Stomach (tissue), 19 donors: ENCODE results near the gene MED12L. TPM values are rescaled to one million over a fixed set of nuclear protein-coding genes. Genes with fewer than 3 reads are reported as not detected.
A peak's percentile ranks its signal among the peaks of the same experiment; 100 is the strongest.

ENCODE experiments used
- DNase-seq, 2 donors: peaks; one replicate each; pipeline versions ENCODE4 v3.0.0 to v3.0.0-alpha.2; 2013 to 2019
- H3K27ac ChIP-seq, 5 donors: fragments of 200-600 bp in 4 of 5; sonication (generic) in 4 of 5; one replicate each; pipeline ENCODE4 v1.5.1; 2013 to 2019; ENCODE audit warnings: mild to moderate bottlenecking in 1 of 5, moderate library complexity in 1 of 5
- H3K27me3 ChIP-seq, 3 donors: fragments of 200-600 bp; sonication (generic); one replicate each; pipeline ENCODE4 v1.5.1; 2017 to 2019; ENCODE audit warnings: mixed run types in 1 of 3
- H3K36me3 ChIP-seq, 4 donors: fragments of 200-600 bp; sonication (generic); 1 replicate in 3 of 4; 2 replicates in 1 of 4; pipeline ENCODE4 v1.5.1; 2016 to 2019
- H3K4me1 ChIP-seq, 4 donors: fragments of 200-600 bp; sonication (generic); one replicate each; pipeline ENCODE4 v1.5.1; 2016 to 2019
- H3K4me3 ChIP-seq, 4 donors: fragments of 200-600 bp; sonication (generic) in 3 of 4; one replicate each; pipeline ENCODE4 v1.5.1; 2016 to 2019; ENCODE audit warnings: mild to moderate bottlenecking in 1 of 4
- H3K9me3 ChIP-seq, 4 donors: fragments of 200-600 bp; sonication (generic); one replicate each; pipeline ENCODE4 v1.5.1; 2016 to 2019
- EP300 ChIP-seq: sonication (generic); formaldehyde crosslinking; IDR thresholded peaks from one replicate; pipeline ENCODE4 v1.6.1; 2017; ENCODE audit warnings: antibody characterized with exemption
- POLR2A ChIP-seq, 4 donors: fragments of 450-650 bp; IDR thresholded peaks; one replicate each; pipeline ENCODE4 v1.6.1; 2016; ENCODE audit warnings: antibody characterized with exemption in 4 of 4, control low read depth in 2 of 4, mild to moderate bottlenecking in 1 of 4, moderate library complexity in 1 of 4
- POLR2AphosphoS5 ChIP-seq, 3 donors: sonication (generic); formaldehyde crosslinking; IDR thresholded peaks; one replicate each; pipeline ENCODE4 v1.6.1; 2016; ENCODE audit warnings: antibody characterized with exemption in 3 of 3
- WGBS, 5 donors: extraction: QIAGEN DNeasy Blood & Tissue Kit in 3 of 5; methylation state at CpG; one replicate each; pipeline versions ENCODE4 v1.1.5 to v1.1.7; 2013 to 2018; 5-methylcytosine and 5-hydroxymethylcytosine counted together
- intact Hi-C: fragments of 100-400 bp; cut with DNase I; formaldehyde crosslinking; loops from one replicate; pipeline ENCODE4 v1.15.1; 2023; ENCODE audit warnings: low total_unique reads
- long read RNA-seq, 10 donors: transcript quantifications; one replicate each; lab custom pipeline, GENCODE V29; 2026
- polyA plus RNA-seq, 3 donors: library from polyadenylated mRNA; stranded (reverse); fragments of 200-250 nt; gene quantifications; one replicate each; pipeline ENCODE4 v1.2.3, GENCODE V29; 2013
- total RNA-seq, 5 donors: library from RNA; depleted of rRNA; stranded (reverse); fragments of >200 nt; gene quantifications; one replicate each; pipeline versions ENCODE4 v1.1.0 to v1.2.3, GENCODE V29; 2014 to 2016
- TF ChIP-seq, protein P1 (sequence below), 7 experiments: fragments of 450-650 bp in 4 of 7; fragments of 200-600 bp in 3 of 7; sonication (generic) in 3 of 7; IDR thresholded peaks; one replicate each; pipeline ENCODE4 v1.5.1; 2016 to 2019; ENCODE audit warnings: antibody characterized with exemption in 7 of 7, control low read depth in 2 of 7, mild to moderate bottlenecking in 1 of 7
- donor health status: healthy with polysubstance abuse.
- donor health status: Bipolar disorder and iron deficiency.
- donor health status: healthy.

The MED12L gene, protein sequence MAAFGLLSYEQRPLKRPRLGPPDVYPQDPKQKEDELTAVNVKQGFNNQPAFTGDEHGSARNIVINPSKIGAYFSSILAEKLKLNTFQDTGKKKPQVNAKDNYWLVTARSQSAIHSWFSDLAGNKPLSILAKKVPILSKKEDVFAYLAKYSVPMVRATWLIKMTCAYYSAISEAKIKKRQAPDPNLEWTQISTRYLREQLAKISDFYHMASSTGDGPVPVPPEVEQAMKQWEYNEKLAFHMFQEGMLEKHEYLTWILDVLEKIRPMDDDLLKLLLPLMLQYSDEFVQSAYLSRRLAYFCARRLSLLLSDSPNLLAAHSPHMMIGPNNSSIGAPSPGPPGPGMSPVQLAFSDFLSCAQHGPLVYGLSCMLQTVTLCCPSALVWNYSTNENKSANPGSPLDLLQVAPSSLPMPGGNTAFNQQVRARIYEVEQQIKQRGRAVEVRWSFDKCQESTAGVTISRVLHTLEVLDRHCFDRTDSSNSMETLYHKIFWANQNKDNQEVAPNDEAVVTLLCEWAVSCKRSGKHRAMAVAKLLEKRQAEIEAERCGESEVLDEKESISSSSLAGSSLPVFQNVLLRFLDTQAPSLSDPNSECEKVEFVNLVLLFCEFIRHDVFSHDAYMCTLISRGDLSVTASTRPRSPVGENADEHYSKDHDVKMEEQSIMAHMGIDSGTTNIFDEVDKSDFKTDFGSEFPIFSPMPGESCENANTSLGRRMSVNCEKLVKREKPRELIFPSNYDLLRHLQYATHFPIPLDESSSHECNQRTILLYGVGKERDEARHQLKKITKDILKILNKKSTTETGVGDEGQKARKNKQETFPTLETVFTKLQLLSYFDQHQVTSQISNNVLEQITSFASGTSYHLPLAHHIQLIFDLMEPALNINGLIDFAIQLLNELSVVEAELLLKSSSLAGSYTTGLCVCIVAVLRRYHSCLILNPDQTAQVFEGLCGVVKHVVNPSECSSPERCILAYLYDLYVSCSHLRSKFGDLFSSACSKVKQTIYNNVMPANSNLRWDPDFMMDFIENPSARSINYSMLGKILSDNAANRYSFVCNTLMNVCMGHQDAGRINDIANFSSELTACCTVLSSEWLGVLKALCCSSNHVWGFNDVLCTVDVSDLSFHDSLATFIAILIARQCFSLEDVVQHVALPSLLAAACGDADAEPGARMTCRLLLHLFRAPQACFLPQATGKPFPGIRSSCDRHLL (N-terminal part only)
- total RNA-seq: 1 to 10 TPM in 2 of 5 donors, under 1 TPM in 2, not detected in 1; 0.14 to 2.9 (median 0.96) TPM
- polyA plus RNA-seq: under 1 TPM in 2 of 3 donors, not detected in 1; 0.06 to 0.10 TPM
- long read RNA-seq, donor 1: 0 reads
- long read RNA-seq, donor 2: 0 reads
- long read RNA-seq, donor 3: 0 reads
- long read RNA-seq, donor 4: 0 reads
- long read RNA-seq, donor 5: 0 reads
- long read RNA-seq, donor 6: 0 reads
- long read RNA-seq, donor 7, partial matches to known transcripts: 6 of 6 reads
- long read RNA-seq, donor 7, other reads (novel, unspliced or antisense): 0 of 6 reads
- long read RNA-seq, donor 8: 0 reads
- long read RNA-seq, donor 9: 0 reads
- long read RNA-seq, donor 10: 0 reads

DNA sequence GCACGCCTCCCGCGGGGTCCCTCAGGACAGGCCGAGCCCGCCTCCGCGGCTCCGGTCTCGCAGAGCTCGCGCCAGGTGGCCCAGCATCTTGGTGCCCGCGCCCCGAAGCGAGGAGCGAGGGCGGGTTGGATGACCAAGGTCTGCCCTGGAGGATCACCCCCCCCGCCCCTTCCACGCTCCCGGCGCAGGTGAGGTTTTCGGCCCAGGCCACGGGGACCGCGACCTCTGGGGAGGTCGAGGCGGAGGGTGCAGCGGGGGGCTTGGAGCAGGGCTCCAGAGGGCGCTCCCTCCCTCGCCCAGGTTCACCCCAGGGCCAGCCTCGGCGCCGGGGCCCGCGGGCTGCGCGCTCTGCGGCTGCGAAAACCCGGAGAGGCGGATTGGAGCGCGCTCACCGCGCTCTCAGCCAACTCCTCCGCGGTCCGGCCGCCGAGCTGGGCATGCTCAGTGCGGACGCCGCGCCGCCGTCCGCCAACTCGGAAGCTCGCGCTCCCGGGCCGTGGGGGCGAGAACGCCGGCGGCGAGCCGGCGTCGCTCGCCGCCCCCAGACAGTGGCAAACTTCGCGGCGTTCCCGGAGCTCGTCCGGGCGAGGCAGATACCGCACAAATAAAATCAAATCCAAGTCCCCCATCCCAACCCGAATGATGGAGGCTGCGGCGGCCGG, at the start of gene MED12L:
Gene MED12L, plus strand, starts transcription at position 438 of the 662 bp plus-strand sequence. CDS start 1,263 bp downstream, outside the sequence.
- no peaks in the 10 kb centered on the region for H3K36me3 ChIP-seq
- H3K27ac ChIP-seq: peak within 1 kb of the TSS in 2 of 5 donors; percentile 15 to 47
- DNase-seq: peak; percentile 78 to 93
- H3K4me3 ChIP-seq: peak within 1 kb of the TSS; percentile 54 to 83 (median 64)
- peaks cover 0 to 53% (median 20%) of the 10 kb centered on the region in 3 donors for H3K27me3 ChIP-seq
- TF ChIP-seq, protein P1, sequence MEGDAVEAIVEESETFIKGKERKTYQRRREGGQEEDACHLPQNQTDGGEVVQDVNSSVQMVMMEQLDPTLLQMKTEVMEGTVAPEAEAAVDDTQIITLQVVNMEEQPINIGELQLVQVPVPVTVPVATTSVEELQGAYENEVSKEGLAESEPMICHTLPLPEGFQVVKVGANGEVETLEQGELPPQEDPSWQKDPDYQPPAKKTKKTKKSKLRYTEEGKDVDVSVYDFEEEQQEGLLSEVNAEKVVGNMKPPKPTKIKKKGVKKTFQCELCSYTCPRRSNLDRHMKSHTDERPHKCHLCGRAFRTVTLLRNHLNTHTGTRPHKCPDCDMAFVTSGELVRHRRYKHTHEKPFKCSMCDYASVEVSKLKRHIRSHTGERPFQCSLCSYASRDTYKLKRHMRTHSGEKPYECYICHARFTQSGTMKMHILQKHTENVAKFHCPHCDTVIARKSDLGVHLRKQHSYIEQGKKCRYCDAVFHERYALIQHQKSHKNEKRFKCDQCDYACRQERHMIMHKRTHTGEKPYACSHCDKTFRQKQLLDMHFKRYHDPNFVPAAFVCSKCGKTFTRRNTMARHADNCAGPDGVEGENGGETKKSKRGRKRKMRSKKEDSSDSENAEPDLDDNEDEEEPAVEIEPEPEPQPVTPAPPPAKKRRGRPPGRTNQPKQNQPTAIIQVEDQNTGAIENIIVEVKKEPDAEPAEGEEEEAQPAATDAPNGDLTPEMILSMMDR (IDR thresholded peaks at IDR 0.05): no peak
- peak in 1 of 3 donors; percentile 37 for TF ChIP-seq POLR2AphosphoS5 (IDR thresholded peaks at IDR 0.05)
- H3K4me1 ChIP-seq: peaks cover 12 to 28% (median 25%) of the 10 kb centered on the region in 4 donors
- no peaks in the 10 kb centered on the region for H3K9me3 ChIP-seq
- intact Hi-C loops: no loop called here
- WGBS, 5 donors: 0 to 4% (median 1%) methylated on average over 22 to 84 of the region's 84 CpGs

DNA sequence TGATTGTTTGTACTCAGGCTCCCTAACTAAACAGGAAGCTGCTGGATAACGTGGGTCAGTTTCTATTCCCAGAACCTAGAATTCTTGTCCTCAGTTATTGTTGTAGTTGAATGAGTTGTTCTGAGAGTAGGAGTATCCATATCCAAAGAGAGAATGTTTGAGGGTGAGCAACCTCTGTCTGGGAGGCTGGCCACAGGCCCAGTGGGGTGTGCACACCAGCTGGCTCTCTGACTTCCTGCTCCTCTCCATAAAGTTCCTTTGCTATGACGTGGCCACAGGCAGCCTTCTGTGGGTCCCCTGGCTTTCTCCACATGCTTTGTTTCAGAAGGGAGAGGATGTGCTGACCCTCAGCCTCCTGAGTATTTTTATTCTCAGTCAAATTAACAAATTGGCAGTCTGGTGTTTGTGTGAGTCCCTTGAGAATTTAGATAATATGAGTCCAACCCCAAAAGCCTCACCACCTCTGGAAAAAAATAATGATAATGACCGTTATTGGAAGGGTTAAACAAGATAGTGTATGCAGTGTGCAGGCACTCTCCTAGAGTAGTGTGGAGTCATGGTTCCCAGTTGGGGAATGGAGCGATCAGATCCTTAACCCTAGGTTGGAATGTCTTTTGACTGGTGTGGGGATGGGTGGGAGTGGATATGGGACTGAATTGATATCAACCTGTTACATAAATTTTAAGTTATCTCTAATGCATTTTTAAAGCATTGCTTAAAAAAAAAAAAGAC, 47.6 kb upstream of the MED12L start:
- intact Hi-C loops: no loop called here
- TF ChIP-seq POLR2A (IDR thresholded peaks at IDR 0.05): no peak
- TF ChIP-seq, protein P1 (IDR thresholded peaks at IDR 0.05): no peak
- no peak for TF ChIP-seq POLR2AphosphoS5 (IDR thresholded peaks at IDR 0.05)
- no peak overlapping the region for H3K27ac ChIP-seq
- H3K4me3 ChIP-seq: no peak overlapping the region
- no peaks in the 10 kb centered on the region for H3K36me3 ChIP-seq
- no peaks in the 10 kb centered on the region for H3K4me1 ChIP-seq
- DNase-seq: peak in 1 of 2 donors; percentile 73
- H3K27me3 ChIP-seq: no peaks in the 10 kb centered on the region
- H3K9me3 ChIP-seq: no peaks in the 10 kb centered on the region
- WGBS, 5 donors: 39 to 52% (median 49%) methylated on average over 4 of the region's 4 CpGs

DNA sequence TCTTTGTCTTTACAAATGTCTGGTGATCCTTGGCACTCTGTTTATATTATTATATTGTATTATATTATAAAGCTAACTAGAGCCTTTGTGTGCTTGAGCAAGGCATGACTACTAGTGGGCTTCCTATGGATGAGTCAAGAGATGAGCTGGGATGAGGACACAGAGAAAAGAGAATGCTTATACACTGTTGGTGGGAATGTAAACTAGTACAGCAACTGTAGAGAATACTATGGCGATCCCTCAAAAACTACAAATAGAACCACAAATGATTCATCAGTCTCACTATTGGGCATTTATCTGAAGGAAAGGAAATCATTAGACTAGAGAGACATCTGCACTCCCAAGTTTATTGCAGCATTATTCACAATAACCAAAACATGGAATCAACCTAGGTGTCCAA, 40.8 kb upstream of the MED12L start:
- Histone ChIP-seq H3K27ac (no peak overlapping the region), H3K27me3 (no peaks in the 10 kb centered on the region), H3K4me1 (no peaks in the 10 kb centered on the region), H3K36me3 (no peaks in the 10 kb centered on the region), H3K4me3 (no peak overlapping the region), H3K9me3 (no peaks in the 10 kb centered on the region)
- intact Hi-C loops: no loop called here
- DNase-seq: no peak
- 85 to 97% (median 94%) methylated on average over 1 of the region's 1 CpG for WGBS, 5 donors
- TF ChIP-seq POLR2AphosphoS5 (IDR thresholded peaks at IDR 0.05): no peak
- TF ChIP-seq EP300: no peak
- TF ChIP-seq, protein P1 (IDR thresholded peaks at IDR 0.05): no peak
- no peak for TF ChIP-seq POLR2A (IDR thresholded peaks at IDR 0.05)
